Measurements from ENCODE around the gene N4BP2. TPM values are rescaled to one million over a fixed set of nuclear protein-coding genes. Genes with fewer than 3 reads are reported as not detected.

N4BP2 gene
- total RNA-seq, 6 experiments from 2014 or later, result 4.2 to 8.0 (median 6.3) TPM

GRCh38 chr4:40032785-40033184 is 23.9 kb upstream of the N4BP2 start:
- ATAC-seq (no peak), DNase-seq (no peak)
- H3K4me3 ChIP-seq, result no peak overlapping the region
- H3K27me3 ChIP-seq, result no peaks in the 10 kb centered on the region
- TF ChIP-seq POLR2A (IDR thresholded peaks at IDR 0.05), result no peak
- TF ChIP-seq, protein P1, sequence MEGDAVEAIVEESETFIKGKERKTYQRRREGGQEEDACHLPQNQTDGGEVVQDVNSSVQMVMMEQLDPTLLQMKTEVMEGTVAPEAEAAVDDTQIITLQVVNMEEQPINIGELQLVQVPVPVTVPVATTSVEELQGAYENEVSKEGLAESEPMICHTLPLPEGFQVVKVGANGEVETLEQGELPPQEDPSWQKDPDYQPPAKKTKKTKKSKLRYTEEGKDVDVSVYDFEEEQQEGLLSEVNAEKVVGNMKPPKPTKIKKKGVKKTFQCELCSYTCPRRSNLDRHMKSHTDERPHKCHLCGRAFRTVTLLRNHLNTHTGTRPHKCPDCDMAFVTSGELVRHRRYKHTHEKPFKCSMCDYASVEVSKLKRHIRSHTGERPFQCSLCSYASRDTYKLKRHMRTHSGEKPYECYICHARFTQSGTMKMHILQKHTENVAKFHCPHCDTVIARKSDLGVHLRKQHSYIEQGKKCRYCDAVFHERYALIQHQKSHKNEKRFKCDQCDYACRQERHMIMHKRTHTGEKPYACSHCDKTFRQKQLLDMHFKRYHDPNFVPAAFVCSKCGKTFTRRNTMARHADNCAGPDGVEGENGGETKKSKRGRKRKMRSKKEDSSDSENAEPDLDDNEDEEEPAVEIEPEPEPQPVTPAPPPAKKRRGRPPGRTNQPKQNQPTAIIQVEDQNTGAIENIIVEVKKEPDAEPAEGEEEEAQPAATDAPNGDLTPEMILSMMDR (IDR thresholded peaks at IDR 0.05), result no peak
- 55% methylated on average over 3 of the region's 22 CpGs for WGBS (ENCODE audit: insufficient coverage, low coverage, low lambda C conversion rate, missing lambda C conversion rate)
- H3K9me3 ChIP-seq, result no peaks in the 10 kb centered on the region
- H3K36me3 ChIP-seq, result no peaks in the 10 kb centered on the region
- intact Hi-C loops (cut with DNase I), result no loop called here
- no peak overlapping the region for H3K27ac ChIP-seq
- no peaks in the 10 kb centered on the region for H3K4me1 ChIP-seq

DNA sequence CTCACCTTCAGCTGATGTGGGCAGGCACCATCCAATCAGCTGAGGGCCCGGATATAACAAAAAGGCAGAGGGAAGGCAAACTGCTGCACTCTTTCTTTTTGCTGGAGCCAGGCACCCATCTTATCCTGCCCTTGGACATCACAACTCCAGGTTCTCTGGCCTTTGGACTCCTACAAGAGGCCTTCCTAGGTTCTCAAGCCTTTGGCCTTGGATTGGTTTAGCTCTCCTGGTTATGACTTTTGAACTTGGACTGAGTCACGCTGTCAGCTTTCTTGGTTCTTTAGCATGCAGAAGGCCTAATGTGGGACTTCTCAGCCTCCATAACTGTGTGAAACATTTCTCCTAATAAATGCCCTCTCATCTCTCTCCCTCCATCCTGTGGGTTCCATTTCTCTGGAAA is 23.0 kb upstream of the N4BP2 start:
- DNase-seq (no peak), ATAC-seq (no peak)
- no peaks in the 10 kb centered on the region for H3K27me3 ChIP-seq
- H3K36me3 ChIP-seq, result no peaks in the 10 kb centered on the region
- H3K27ac ChIP-seq, result no peak overlapping the region
- no peaks in the 10 kb centered on the region for H3K4me1 ChIP-seq
- no peak overlapping the region for H3K4me3 ChIP-seq
- WGBS (ENCODE audit: insufficient coverage, low coverage, low lambda C conversion rate, missing lambda C conversion rate), result 0% methylated on average over 1 of the region's 2 CpGs
- TF ChIP-seq, protein P1 (IDR thresholded peaks at IDR 0.05), result no peak
- no peak for TF ChIP-seq POLR2A (IDR thresholded peaks at IDR 0.05)
- no peaks in the 10 kb centered on the region for H3K9me3 ChIP-seq
- intact Hi-C loops (cut with DNase I), result no loop called here

GRCh38 chr4:40038977-40039376 is 17.7 kb upstream of the N4BP2 start:
- intact Hi-C loops (cut with DNase I), result no loop called here

DNA sequence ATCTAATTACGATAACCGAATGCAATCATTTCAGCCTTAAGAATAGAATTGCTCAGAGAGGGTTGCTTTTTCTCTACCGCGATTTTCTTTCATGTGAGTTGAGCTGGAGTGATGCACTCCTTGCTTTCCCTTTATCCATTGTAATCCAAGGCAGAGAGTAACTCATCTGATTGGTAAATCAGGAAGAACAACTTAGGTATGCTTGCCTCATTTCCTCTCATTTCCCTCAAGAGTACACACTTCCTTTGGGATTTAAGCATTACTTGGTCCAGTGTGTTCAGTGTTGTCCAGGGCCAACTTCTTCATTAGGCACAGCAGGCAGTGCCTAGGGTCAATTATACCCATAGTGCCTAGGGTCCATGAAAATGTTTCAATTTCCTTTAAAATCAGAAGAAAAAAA is 15.7 kb upstream of the N4BP2 start:
- intact Hi-C loops (cut with DNase I), result no loop called here
- 88% methylated on average over 4 of the region's 4 CpGs for WGBS (ENCODE audit: insufficient coverage, low coverage, low lambda C conversion rate, missing lambda C conversion rate)
- H3K36me3 ChIP-seq, result no peaks in the 10 kb centered on the region

More at GRCh38 chr4:40038977-40039376, 17.7 kb upstream of the N4BP2 start:
- H3K27me3 ChIP-seq, result no peaks in the 10 kb centered on the region
- no peak overlapping the region for H3K27ac ChIP-seq
- no peak overlapping the region for H3K4me3 ChIP-seq
- 93% methylated on average over 7 of the region's 7 CpGs for WGBS (ENCODE audit: insufficient coverage, low coverage, low lambda C conversion rate, missing lambda C conversion rate)
- H3K9me3 ChIP-seq, result no peaks in the 10 kb centered on the region
- ATAC-seq (no peak), DNase-seq (no peak)
- TF ChIP-seq POLR2A (IDR thresholded peaks at IDR 0.05), result no peak
- TF ChIP-seq, protein P1 (IDR thresholded peaks at IDR 0.05), result no peak
- H3K36me3 ChIP-seq, result no peaks in the 10 kb centered on the region
- H3K4me1 ChIP-seq, result no peaks in the 10 kb centered on the region

More for the DNA sequence above, 15.7 kb upstream of the N4BP2 start:
- no peaks in the 10 kb centered on the region for H3K9me3 ChIP-seq
- ATAC-seq (no peak), DNase-seq (no peak)
- peaks cover 0 to 7% (median 2%) of the 10 kb centered on the region in 4 donors for H3K4me1 ChIP-seq
- no peaks in the 10 kb centered on the region for H3K27me3 ChIP-seq
- no peak overlapping the region for H3K4me3 ChIP-seq
- H3K27ac ChIP-seq, result no peak overlapping the region
- TF ChIP-seq, protein P1 (IDR thresholded peaks at IDR 0.05), result no peak
- TF ChIP-seq POLR2A (IDR thresholded peaks at IDR 0.05), result no peak
